ENCODE results near the gene IPO13.

IPO13 gene

DNA sequence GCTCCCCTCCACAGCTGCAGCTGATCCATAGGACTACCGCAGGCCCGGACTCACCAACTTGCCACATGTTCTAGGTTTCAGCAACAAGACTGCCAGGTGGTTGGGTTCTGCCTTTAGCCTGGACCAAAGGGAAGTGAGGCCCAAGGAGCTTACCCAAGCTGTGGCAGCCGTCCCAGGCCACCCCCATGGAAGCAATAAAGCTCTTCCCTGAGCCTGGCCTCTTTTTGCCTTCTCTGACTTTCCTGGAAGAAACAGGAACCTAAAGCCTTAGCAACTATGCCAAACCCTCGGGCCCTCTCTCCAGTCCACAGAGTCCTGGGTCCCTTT, 15.8 kb upstream of the IPO13 start:
- H3K4me3 ChIP-seq (ENCODE audit: low read depth, low read length) = no peak overlapping the region
- TF ChIP-seq, protein P1, sequence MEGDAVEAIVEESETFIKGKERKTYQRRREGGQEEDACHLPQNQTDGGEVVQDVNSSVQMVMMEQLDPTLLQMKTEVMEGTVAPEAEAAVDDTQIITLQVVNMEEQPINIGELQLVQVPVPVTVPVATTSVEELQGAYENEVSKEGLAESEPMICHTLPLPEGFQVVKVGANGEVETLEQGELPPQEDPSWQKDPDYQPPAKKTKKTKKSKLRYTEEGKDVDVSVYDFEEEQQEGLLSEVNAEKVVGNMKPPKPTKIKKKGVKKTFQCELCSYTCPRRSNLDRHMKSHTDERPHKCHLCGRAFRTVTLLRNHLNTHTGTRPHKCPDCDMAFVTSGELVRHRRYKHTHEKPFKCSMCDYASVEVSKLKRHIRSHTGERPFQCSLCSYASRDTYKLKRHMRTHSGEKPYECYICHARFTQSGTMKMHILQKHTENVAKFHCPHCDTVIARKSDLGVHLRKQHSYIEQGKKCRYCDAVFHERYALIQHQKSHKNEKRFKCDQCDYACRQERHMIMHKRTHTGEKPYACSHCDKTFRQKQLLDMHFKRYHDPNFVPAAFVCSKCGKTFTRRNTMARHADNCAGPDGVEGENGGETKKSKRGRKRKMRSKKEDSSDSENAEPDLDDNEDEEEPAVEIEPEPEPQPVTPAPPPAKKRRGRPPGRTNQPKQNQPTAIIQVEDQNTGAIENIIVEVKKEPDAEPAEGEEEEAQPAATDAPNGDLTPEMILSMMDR (conservative IDR thresholded peaks at IDR 0.05; ENCODE audit: low read depth, low read length) = no peak
- DNase-seq (ENCODE audit: low read depth) = no peak

DNA sequence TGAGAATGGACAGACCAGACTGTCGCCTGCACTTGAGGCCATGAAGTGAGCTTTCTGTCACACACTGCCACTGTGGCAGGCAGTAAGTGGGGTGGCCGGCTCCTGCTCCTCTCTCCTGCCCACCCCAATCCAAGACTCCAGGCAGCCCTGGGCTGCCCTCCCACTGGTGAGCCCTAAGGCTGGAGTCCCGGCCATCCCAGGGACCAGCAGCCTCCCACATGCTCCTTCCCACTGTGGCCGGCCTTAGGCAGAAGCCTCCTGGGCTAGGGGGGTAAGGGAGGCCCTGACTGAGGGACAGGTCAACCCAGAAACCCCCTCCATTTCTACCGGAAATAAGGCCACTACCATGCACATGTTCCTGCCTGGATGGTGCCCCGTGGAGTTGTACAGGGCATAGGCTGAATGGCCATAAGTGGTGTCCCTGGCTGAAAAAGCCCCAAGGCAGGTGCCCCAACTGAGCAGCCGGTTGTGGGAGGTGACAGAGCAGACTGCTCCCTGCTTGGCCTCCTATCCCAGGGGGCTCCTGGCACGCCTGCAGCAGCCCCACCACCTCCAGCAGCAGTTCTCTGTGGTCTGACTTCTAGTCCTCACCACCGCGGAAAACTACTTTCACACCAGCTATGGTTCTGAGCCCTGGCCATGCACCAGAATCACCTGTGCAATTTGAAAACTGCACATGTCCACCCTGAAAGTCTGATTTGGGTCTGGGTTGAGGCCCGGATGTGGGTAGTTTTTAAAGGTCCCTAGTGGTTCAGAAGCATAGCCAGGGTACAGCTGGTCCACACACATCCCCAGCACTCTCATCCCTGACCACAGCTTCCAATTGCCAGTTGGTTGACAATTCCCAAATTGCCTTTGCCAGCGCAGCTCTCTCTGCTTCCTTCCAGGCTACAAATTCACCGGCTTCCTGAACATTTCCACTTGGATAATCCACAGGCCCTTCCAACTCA, 14.8 kb upstream of the IPO13 start:
- no peak for DNase-seq (ENCODE audit: low read depth)
- H3K4me3 ChIP-seq (ENCODE audit: low read depth, low read length) = no peak overlapping the region
- TF ChIP-seq, protein P1 (conservative IDR thresholded peaks at IDR 0.05; ENCODE audit: low read depth, low read length) = no peak

DNA sequence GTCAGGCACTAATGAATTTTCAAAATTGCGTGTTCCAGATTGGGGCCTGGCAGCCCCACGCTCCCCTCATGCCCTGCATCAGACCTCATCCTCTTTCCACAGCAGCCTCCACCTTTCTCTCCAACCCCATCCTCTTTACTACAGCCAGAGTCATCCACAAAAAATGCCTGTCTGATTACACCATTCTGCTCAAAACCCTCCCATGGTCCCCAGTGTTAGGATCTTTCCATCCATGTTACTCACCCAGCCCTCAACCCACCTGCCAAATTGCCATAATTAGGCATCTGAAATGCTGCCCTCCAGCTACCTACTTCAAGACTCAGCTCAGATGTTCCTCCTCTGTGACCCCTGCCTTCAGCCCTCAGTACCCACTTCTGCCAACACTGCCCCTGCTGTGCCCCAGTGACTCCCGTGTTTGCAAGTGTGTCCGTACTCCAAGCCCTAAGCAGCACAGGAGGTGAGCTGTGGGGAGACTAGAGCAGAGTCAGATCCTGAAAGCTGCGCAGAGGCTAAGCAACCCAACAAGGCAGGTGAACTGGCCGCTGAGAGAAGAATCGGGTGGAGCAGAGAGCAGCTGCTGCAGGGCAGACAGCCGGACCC, 13.9 kb upstream of the IPO13 start:
- peak overlapping the region; percentile 55 for H3K4me3 ChIP-seq (ENCODE audit: low read depth, low read length)
- TF ChIP-seq, protein P1 (conservative IDR thresholded peaks at IDR 0.05; ENCODE audit: low read depth, low read length) = no peak
- peak; percentile 43 for DNase-seq (ENCODE audit: low read depth)

DNA sequence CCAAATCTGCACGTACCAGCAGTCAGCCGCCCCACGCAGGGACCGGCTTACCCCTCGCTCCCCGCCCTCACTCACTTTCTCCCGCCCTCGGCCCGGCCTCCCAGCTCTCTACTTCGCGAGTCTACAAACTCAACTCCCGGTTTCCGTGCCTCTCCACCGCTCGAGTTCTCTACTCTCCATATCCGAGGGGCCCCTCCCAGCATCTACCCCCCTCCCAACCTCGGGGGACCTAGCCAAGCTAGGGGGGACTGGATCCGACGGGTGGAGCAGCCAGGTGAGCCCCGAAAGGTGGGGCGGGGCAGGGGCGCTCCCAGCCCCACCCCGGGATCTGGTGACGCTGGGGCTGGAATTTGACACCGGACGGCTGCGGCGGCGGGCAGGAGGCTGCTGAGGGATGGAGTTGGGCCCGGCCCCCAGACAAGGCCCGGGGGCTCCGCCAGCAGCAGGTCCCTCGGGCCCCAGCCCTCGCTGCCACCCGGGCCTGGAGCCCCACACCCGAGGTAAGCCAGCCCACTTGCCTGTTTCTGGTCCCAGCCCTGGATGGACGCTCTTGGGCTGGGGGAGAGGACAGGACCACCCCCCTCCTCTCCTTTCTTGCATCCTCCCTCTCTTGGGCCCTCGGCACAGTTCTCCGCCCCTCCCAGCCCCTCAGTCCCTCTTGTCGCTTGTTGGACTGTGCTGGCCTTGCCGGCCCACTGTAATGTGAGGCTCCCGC, 13.2 kb upstream of the IPO13 start, which contains the start of gene ARTN:
TSS of gene ARTN (plus strand) at position 416 of the 715 bp plus-strand sequence. CDS start 1,856 bp downstream, outside the sequence.
- DNase-seq (ENCODE audit: low read depth) = no peak
- H3K4me3 ChIP-seq (ENCODE audit: low read depth, low read length) = peak within 1 kb of the TSS; percentile 55
- TF ChIP-seq, protein P1 (conservative IDR thresholded peaks at IDR 0.05; ENCODE audit: low read depth, low read length) = no peak

DNA sequence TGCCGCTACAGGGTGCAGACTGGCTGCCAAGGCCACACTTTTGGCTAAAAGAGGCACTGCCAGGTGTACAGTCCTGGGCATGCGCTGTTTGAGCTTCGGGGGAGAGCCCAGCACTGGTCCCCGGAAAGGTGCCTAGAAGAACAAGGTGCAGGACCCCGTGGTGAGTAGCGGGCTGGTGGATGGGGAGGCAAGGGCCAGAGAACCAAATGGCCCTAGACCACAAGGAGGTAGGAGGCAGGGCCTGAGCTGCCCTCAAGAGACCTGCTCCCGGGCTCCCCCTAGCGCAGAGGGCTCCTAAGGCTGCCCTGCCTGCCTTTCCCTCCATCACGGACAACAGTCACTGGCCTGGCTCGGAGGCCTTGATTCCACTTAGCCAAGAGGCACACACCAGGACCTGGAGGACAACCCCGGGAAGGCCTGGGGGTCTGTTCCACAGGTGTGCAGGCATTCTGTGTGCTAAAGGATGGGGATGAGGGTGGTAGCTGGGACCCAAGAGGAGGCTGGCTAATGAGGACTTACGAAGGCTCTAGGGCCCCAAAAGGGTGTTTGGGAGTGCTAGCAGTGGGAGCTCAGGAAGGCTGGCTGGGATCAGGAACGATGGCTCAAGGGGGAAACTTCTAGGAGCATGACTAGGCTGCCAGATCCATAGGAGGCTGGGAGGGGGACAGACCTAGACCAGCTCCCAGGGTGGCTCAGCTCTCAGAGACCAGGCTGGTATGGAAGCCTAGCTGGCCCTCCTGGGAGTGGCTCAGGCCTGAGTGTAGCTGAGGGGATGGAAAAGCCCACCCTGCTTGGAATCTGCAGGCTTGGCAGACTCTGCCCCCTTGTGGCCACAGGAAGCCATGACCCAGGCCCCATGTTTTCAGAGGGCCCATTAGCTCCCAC, 12.4 kb upstream of the IPO13 start:
- TF ChIP-seq, protein P1 (conservative IDR thresholded peaks at IDR 0.05; ENCODE audit: low read depth, low read length) = peak; percentile 94
- H3K4me3 ChIP-seq (ENCODE audit: low read depth, low read length) = peak overlapping the region; percentile 55
- DNase-seq (ENCODE audit: low read depth) = peak; percentile 72

DNA sequence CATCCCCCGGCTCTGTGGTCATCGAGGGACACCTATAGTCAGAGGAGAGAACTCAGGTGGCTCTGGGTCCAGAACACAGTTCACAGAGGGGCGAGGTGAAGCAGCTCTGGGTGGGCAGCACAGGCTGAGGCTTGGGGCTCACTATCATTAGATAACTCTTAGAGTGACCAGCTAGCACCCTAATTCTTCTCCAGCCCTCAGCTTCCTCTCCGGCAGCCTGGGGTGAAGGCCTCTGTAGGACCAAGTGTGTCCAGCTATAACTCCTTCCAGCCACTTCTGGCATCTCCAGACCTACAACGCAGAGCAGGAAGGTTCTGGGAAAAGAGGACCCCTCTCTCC, 11.8 kb upstream of the IPO13 start:
- no peak for DNase-seq (ENCODE audit: low read depth)
- TF ChIP-seq, protein P1 (conservative IDR thresholded peaks at IDR 0.05; ENCODE audit: low read depth, low read length) = no peak
- H3K4me3 ChIP-seq (ENCODE audit: low read depth, low read length) = no peak overlapping the region
